Gastrocnemius medialis (tissue), 4 donors: Measurements from ENCODE around the gene NEMP2. TPM values are rescaled to one million over a fixed set of nuclear protein-coding genes. Genes with fewer than 3 reads are reported as not detected.

Experiments used
- ATAC-seq, 2 donors: fragments of 150-250 bp; one replicate each; pipeline ENCODE4 v1.9.1; 2016
- DNase-seq, 2 donors: peaks; one replicate each; pipeline ENCODE4 v3.0.0-alpha.2; 2019
- H3K27ac ChIP-seq, 4 donors: fragments of 200-600 bp; sonication (generic); 1 replicate in 1 of 4; 2 replicates in 3 of 4; pipeline ENCODE4 v1.5.1; 2016 to 2018; ENCODE audit warnings: mild to moderate bottlenecking in 2 of 4, moderate library complexity in 1 of 4
- H3K27me3 ChIP-seq, 3 donors: fragments of 200-600 bp; sonication (generic) in 2 of 3; 1 replicate in 1 of 3; 2 replicates in 2 of 3; pipeline versions ENCODE4 v1.5.1 to v1.6.0; 2016 to 2019; ENCODE audit warnings: mild to moderate bottlenecking in 1 of 3, moderate library complexity in 1 of 3
- H3K36me3 ChIP-seq, 2 donors: fragments of 200-600 bp; sonication (generic) in 1 of 2; one replicate each; pipeline ENCODE4 v1.5.1; 2017 to 2018
- H3K4me1 ChIP-seq, 2 donors: fragments of 200-600 bp; sonication (generic) in 1 of 2; one replicate each; pipeline ENCODE4 v1.5.1; 2016 to 2017; ENCODE audit warnings: mild to moderate bottlenecking in 2 of 2
- H3K4me3 ChIP-seq, 4 donors: fragments of 200-600 bp; sonication (generic) in 3 of 4; 1 replicate in 1 of 4; 2 replicates in 3 of 4; pipeline ENCODE4 v1.5.1; 2016 to 2019; ENCODE audit warnings: mild to moderate bottlenecking in 2 of 4
- H3K9me3 ChIP-seq, 3 donors: fragments of 200-600 bp; sonication (generic) in 2 of 3; 1 replicate in 1 of 3; 2 replicates in 2 of 3; pipeline ENCODE4 v1.5.1; 2016 to 2019
- CTCF ChIP-seq, 5 experiments: fragments of 450-650 bp in 3 of 5; fragments of 200-600 bp in 2 of 5; sonication (generic) in 2 of 5; IDR thresholded peaks in 4 of 5; conservative IDR thresholded peaks in 1 of 5; 1 replicate in 4 of 5; 2 replicates in 1 of 5; pipeline ENCODE4 v1.5.1; 2016 to 2019; ENCODE audit warnings: antibody characterized with exemption in 5 of 5, mild to moderate bottlenecking in 3 of 5, moderate library complexity in 3 of 5
- POLR2A ChIP-seq, 2 donors: fragments of 450-650 bp; IDR thresholded peaks; one replicate each; pipeline ENCODE4 v1.6.1; 2017; ENCODE audit warnings: antibody characterized with exemption in 2 of 2, mild to moderate bottlenecking in 2 of 2, moderate library complexity in 2 of 2
- in situ Hi-C, 4 donors: fragments of 200-750 bp; cut with MboI; loops; one replicate each; pipeline versions ENCODE4 v1.15.0 to v1.8.0; 2017; ENCODE audit warnings: low sequenced_read_pairs in 4 of 4
- intact Hi-C: fragments of 100-400 bp; cut with DNase I; formaldehyde crosslinking; loops from one replicate; pipeline ENCODE4 v1.15.1; 2023; ENCODE audit warnings: low total_unique reads
- total RNA-seq, 4 donors: library from RNA; depleted of rRNA; stranded (reverse); fragments of >200 nt; gene quantifications; one replicate each; pipeline versions ENCODE4 v1.1.0 to v1.2.3, GENCODE V29; 2016

Gene NEMP2
- total RNA-seq, 4 donors from 2014 or later = 0.24 to 1.7 (median 1.3) TPM

GRCh38 chr2:190545093-190545492 lies 10.6 kb upstream of the NEMP2 start:
- no peaks in the 10 kb centered on the region for H3K27me3 ChIP-seq
- H3K27ac ChIP-seq = no peak overlapping the region
- no peak overlapping the region for H3K4me3 ChIP-seq
- DNase-seq (no peak), ATAC-seq (no peak)
- TF ChIP-seq POLR2A (IDR thresholded peaks at IDR 0.05) (no peak), CTCF (IDR thresholded peaks at IDR 0.05 in 4 of 5, conservative IDR thresholded peaks at IDR 0.05 in 1 of 5) (no peak)
- in situ Hi-C loops = loop anchor here in 1 of 4 donors (25.0 kb wide), 1 partner anchor 92 kb away; the partner anchor contains the start of gene NAB1
- H3K36me3 ChIP-seq = no peaks in the 10 kb centered on the region
- peaks cover 0 to 6% (median 5%) of the 10 kb centered on the region in 3 donors for H3K9me3 ChIP-seq
- intact Hi-C loops = no loop called here
- no peaks in the 10 kb centered on the region for H3K4me1 ChIP-seq

DNA sequence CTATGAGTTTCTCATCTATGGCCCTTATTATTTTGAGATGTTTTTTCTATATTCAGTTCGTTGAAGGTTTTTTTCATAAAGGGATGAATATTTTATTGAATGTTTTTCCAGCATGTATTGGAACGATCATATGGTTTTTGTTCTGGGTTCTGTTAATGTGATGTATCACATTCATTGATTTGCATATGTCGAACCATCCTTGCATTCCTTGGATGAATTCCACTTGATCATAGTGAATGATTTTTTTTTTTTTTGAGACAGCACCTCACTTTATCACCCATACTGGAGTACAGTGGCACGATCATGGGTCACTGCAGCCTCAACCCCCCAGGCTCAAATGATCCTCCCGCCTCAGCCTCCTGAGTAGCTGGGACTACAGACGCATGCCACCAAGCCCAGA lies 5.5 kb upstream of the NEMP2 start:
- TF ChIP-seq CTCF (IDR thresholded peaks at IDR 0.05 in 4 of 5, conservative IDR thresholded peaks at IDR 0.05 in 1 of 5) = no peak
- intact Hi-C loops (no loop called here), in situ Hi-C loops (loop anchor here in 1 of 4 donors (25.0 kb wide), 1 partner anchor 97 kb away; the partner anchor contains the start of gene NAB1)
- Histone ChIP-seq H3K36me3 (no peaks in the 10 kb centered on the region), H3K27ac (no peak overlapping the region), H3K27me3 (no peaks in the 10 kb centered on the region), H3K4me1 (peaks cover 6 to 7% of the 10 kb centered on the region in 2 donors), H3K9me3 (peaks cover 0 to 9% (median 7%) of the 10 kb centered on the region in 3 donors), H3K4me3 (no peak overlapping the region)
- DNase-seq (no peak), ATAC-seq (no peak)

GRCh38 chr2:190538201-190538600 lies 3.7 kb upstream of the NEMP2 start:
- Histone ChIP-seq H3K4me3 (no peak overlapping the region), H3K9me3 (peaks cover 0 to 9% (median 7%) of the 10 kb centered on the region in 3 donors), H3K27ac (no peak overlapping the region), H3K27me3 (no peaks in the 10 kb centered on the region), H3K4me1 (peaks cover 11 to 13% of the 10 kb centered on the region in 2 donors), H3K36me3 (no peaks in the 10 kb centered on the region)
- TF ChIP-seq POLR2A (IDR thresholded peaks at IDR 0.05) (no peak), CTCF (IDR thresholded peaks at IDR 0.05 in 4 of 5, conservative IDR thresholded peaks at IDR 0.05 in 1 of 5) (no peak)
- in situ Hi-C loops (loop anchor here in 1 of 4 donors (10.0 to 25.0 kb wide), 2 partner anchors 99 to 213 kb away; partner anchors contain the start of gene NAB1), intact Hi-C loops (loop anchor here (10.0 kb wide), 1 partner anchor 477 kb away; the partner anchor contains the start of gene STAT1)
- no peak for DNase-seq
- ATAC-seq = no peak

- H3K4me1 ChIP-seq = peaks cover 11 to 13% of the 10 kb centered on the region in 2 donors
- in situ Hi-C loops (loop anchor here in 1 of 4 donors (10.0 to 25.0 kb wide), 2 partner anchors 100 to 213 kb away; partner anchors contain the start of gene NAB1), intact Hi-C loops (loop anchor here (10.0 kb wide), 1 partner anchor 477 kb away; the partner anchor contains the start of gene STAT1)
- no peaks in the 10 kb centered on the region for H3K36me3 ChIP-seq
- no peak for TF ChIP-seq POLR2A (IDR thresholded peaks at IDR 0.05)
- no peak for TF ChIP-seq CTCF (IDR thresholded peaks at IDR 0.05 in 4 of 5, conservative IDR thresholded peaks at IDR 0.05 in 1 of 5)
- H3K9me3 ChIP-seq = peaks cover 0 to 9% (median 7%) of the 10 kb centered on the region in 3 donors
- H3K4me3 ChIP-seq = no peak overlapping the region
- no peak overlapping the region for H3K27ac ChIP-seq
- DNase-seq (no peak), ATAC-seq (no peak)
- H3K27me3 ChIP-seq = no peaks in the 10 kb centered on the region
Observed at GRCh38 chr2:190537765-190538164, 3.2 kb upstream of the NEMP2 start.
